Kidney (tissue), 14 donors: Measurements from ENCODE around the gene ARNT2. TPM values are rescaled to one million over a fixed set of nuclear protein-coding genes. Genes with fewer than 3 reads are reported as not detected.

Source experiments
- DNase-seq, 5 donors: peaks; one replicate each; pipeline ENCODE4 v3.0.0-alpha.2; 2013 to 2020
- FAIRE-seq: peaks from 2 replicates; lab custom pipeline; 2012; peaks lifted over from hg19 to GRCh38; lab: Jason Lieb, UNC
- H3K27ac ChIP-seq, 2 donors: one replicate each; pipeline ENCODE4 v1.7.0; 2013; ENCODE audit warnings: low read depth in 2 of 2, low read length in 2 of 2, inconsistent platforms in 1 of 2
- H3K27me3 ChIP-seq: one replicate; pipeline ENCODE4 v1.7.1; 2013; ENCODE audit warnings: low read length, inconsistent platforms; ENCODE audit not compliant: control insufficient read depth, insufficient read depth
- H3K36me3 ChIP-seq, 3 donors: one replicate each; pipeline versions ENCODE4 v1.7.0 to v1.7.1; 2013; ENCODE audit warnings: low read length in 3 of 3, control low read depth in 1 of 3, inconsistent platforms in 1 of 3; ENCODE audit not compliant: insufficient read depth in 3 of 3, control insufficient read depth in 2 of 3
- H3K4me1 ChIP-seq, 3 donors: one replicate each; pipeline versions ENCODE4 v1.7.0 to v1.7.1; 2013; ENCODE audit warnings: low read length in 3 of 3, inconsistent platforms in 1 of 3, low read depth in 1 of 3; ENCODE audit not compliant: control insufficient read depth in 2 of 3, insufficient read depth in 2 of 3
- H3K4me3 ChIP-seq, 3 donors: one replicate each; pipeline versions ENCODE4 v1.7.0 to v1.8.1; 2013; ENCODE audit warnings: low read length in 3 of 3, control low read depth in 1 of 3, inconsistent platforms in 1 of 3
- H3K9ac ChIP-seq, 3 donors: one replicate each; pipeline versions ENCODE4 v1.7.0 to v1.7.1; 2013; ENCODE audit warnings: low read length in 3 of 3, control low read depth in 1 of 3, inconsistent platforms in 1 of 3
- H3K9me3 ChIP-seq, 3 donors: one replicate each; pipeline versions ENCODE4 v1.7.0 to v1.7.1; 2013; ENCODE audit warnings: low read length in 3 of 3, control low read depth in 1 of 3, inconsistent platforms in 1 of 3; ENCODE audit not compliant: control insufficient read depth in 2 of 3, insufficient read depth in 1 of 3
- CTCF ChIP-seq: IDR thresholded peaks from 3 replicates; pipeline ENCODE4 v1.5.1; 2012; ENCODE audit warnings: mild to moderate bottlenecking, moderate library complexity, borderline replicate concordance; ENCODE audit not compliant: insufficient read depth; ENCODE audit errors: extremely low read depth
- intact Hi-C: fragments of 100-400 bp; cut with DNase I; formaldehyde crosslinking; loops from one replicate; pipeline ENCODE4 v1.11.1; 2022
- polyA plus RNA-seq: library from polyadenylated mRNA; stranded (reverse); fragments of 350-450 nt; fragmentation: Illumina TruSeq; extraction: RNeasy Lipid Tissue Mini Kit (QIAGEN cat#74804); gene quantifications from one replicate; pipeline ENCODE4 v1.2.3, GENCODE V29; 2014; ENCODE audit warnings: low read depth, low replicate concordance; ENCODE audit not compliant: insufficient read depth
- total RNA-seq: library from RNA; stranded (reverse); fragmentation: NEBNext Ultra II Directional; extraction: Animal tissue kit (Norgen Biotek cat#: 25700); gene quantifications from one replicate; pipeline ENCODE4 v1.2.1, GENCODE V29; 2021
- donor health status: control.
- donor health status: control.
- donor health status: control.
- donor health status: control.
- donor health status: control.
- donor health status: DM: yes; HTN: yes; CAD: no.
- donor health status: Normal renal cell carcinoma (clear cell type).

Gene ARNT2
- total and polyA plus RNA-seq, 2 donors from 2014 or later: 12.2 to 38.2 TPM

- Histone ChIP-seq H3K27me3 (no peaks in the 10 kb centered on the region), H3K9me3 (no peaks in the 10 kb centered on the region), H3K9ac (no peak overlapping the region), H3K36me3 (peaks cover 0 to 5% (median 2%) of the 10 kb centered on the region in 3 donors), H3K4me3 (no peak overlapping the region), H3K27ac (no peak overlapping the region), H3K4me1 (peaks cover 0 to 9% (median 0%) of the 10 kb centered on the region in 3 donors)
- TF ChIP-seq CTCF: no peak
- DNase-seq: no peak
- intact Hi-C loops: loop anchor here (10.0 kb wide), 2 partner anchors 98 to 222 kb away; no protein-coding TSS in a partner anchor
- no peak for FAIRE-seq
Measured at GRCh38 chr15:80562846-80563245, 158.7 kb downstream of the ARNT2 start.

GRCh38 chr15:80563372-80563997, 159.3 kb downstream of the ARNT2 start:
- FAIRE-seq: no peak

DNA sequence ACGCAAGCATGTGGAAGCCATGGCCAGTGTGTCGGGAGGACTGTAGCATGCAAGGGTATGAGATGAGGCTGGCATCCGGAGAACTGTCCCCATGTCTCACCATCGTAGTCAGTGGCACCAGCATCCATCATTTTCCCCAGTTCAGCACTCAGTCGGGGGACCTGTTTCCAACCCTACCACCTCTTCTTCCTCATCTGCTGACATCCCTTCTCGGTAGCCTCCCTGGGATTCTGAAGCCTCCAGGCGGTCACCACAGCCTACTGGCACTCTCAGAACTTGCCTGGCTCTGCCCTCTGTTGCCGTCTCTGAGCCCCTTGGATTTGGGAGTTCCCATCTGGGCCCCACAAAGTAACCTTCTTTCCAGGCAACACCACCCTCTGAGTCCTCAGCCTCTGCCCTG, 159.9 kb downstream of the ARNT2 start:
- H3K27me3 ChIP-seq: no peaks in the 10 kb centered on the region
- peaks cover 0 to 4% (median 2%) of the 10 kb centered on the region in 3 donors for H3K36me3 ChIP-seq
- H3K9me3 ChIP-seq: no peaks in the 10 kb centered on the region
- no peak overlapping the region for H3K27ac ChIP-seq
- DNase-seq (no peak), FAIRE-seq (no peak)
- no peak overlapping the region for H3K4me3 ChIP-seq
- H3K9ac ChIP-seq: no peak overlapping the region
- intact Hi-C loops: loop anchor here (10.0 kb wide), 2 partner anchors 99 to 221 kb away; no protein-coding TSS in a partner anchor
- H3K4me1 ChIP-seq: peaks cover 0 to 9% (median 0%) of the 10 kb centered on the region in 3 donors
- no peak for TF ChIP-seq CTCF

More at GRCh38 chr15:80563372-80563997, 159.3 kb downstream of the ARNT2 start:
- Histone ChIP-seq H3K4me3 (no peak overlapping the region), H3K36me3 (peaks cover 0 to 4% (median 2%) of the 10 kb centered on the region in 3 donors), H3K27me3 (no peaks in the 10 kb centered on the region), H3K4me1 (peaks cover 0 to 9% (median 0%) of the 10 kb centered on the region in 3 donors), H3K9ac (no peak overlapping the region), H3K27ac (no peak overlapping the region), H3K9me3 (no peaks in the 10 kb centered on the region)
- intact Hi-C loops: loop anchor here (10.0 kb wide), 2 partner anchors 99 to 221 kb away; no protein-coding TSS in a partner anchor
- no peak for DNase-seq
- no peak for TF ChIP-seq CTCF
